H1 (cell line): ENCODE results near the gene ADRB2. TPM values are rescaled to one million over a fixed set of nuclear protein-coding genes. Genes with fewer than 3 reads are reported as not detected.

Experiments
- CTCF ChIA-PET: fragments of 300-600 bp; sonication (Branson Sonifier 250); formaldehyde crosslinking; loops from one replicate; lab custom pipeline; 2021; ENCODE audit not compliant: partially characterized antibody; lab: Charles Lee
- POLR2A ChIA-PET: fragments of 300-600 bp; sonication (Branson Sonifier 250); formaldehyde crosslinking; loops from one replicate; lab custom pipeline; 2021; ENCODE audit warnings: inconsistent platforms; ENCODE audit not compliant: partially characterized antibody; lab: Charles Lee
- DNase-seq, 2 experiments: peaks; one replicate each; pipeline versions ENCODE4 v3.0.0 to v3.0.0-alpha.2; 2010 to 2022; ENCODE audit warnings: low spot score in 2 of 2, low read depth in 1 of 2, mixed read lengths in 1 of 2
- FAIRE-seq: peaks from 2 replicates; lab custom pipeline; 2011; peaks lifted over from hg19 to GRCh38; lab: Jason Lieb, UNC
- H2AFZ ChIP-seq: 2 replicates; pipeline ENCODE4 v1.8.1; 2012; ENCODE audit warnings: low read length, inconsistent platforms
- H2AK5ac ChIP-seq: 2 replicates; pipeline ENCODE4 v1.6.1; 2013; ENCODE audit warnings: low read depth, low read length
- H2BK120ac ChIP-seq: replicated peaks from 2 replicates; pipeline ENCODE3; 2013; ENCODE audit warnings: low read depth, low read length, inconsistent platforms
- H2BK12ac ChIP-seq: 2 replicates; pipeline ENCODE4 v1.6.1; 2013; ENCODE audit warnings: low read depth, low read length
- H2BK15ac ChIP-seq: 2 replicates; pipeline ENCODE4 v1.6.1; 2013; ENCODE audit warnings: low read length
- H2BK20ac ChIP-seq: 2 replicates; pipeline ENCODE4 v1.6.1; 2013; ENCODE audit warnings: low read length
- H2BK5ac ChIP-seq: 2 replicates; pipeline ENCODE4 v1.6.1; 2013; ENCODE audit warnings: low read depth, low read length
- H3K14ac ChIP-seq: 2 replicates; pipeline ENCODE4 v1.6.1; 2013; ENCODE audit warnings: inconsistent platforms; ENCODE audit not compliant: insufficient read length
- H3K18ac ChIP-seq: 2 replicates; pipeline ENCODE4 v1.6.1; 2013; ENCODE audit warnings: low read length; ENCODE audit errors: extremely low read depth
- H3K23ac ChIP-seq: 2 replicates; pipeline ENCODE4 v1.6.1; 2013; ENCODE audit warnings: inconsistent platforms; ENCODE audit not compliant: insufficient read length
- H3K23me2 ChIP-seq: 2 replicates; pipeline ENCODE4 v1.6.1; 2013; ENCODE audit warnings: low read depth, low read length
- H3K27ac ChIP-seq: 2 replicates; pipeline ENCODE4 v1.6.1; 2011; ENCODE audit warnings: low read depth, low read length, inconsistent platforms
- H3K27me3 ChIP-seq, 4 experiments: replicated peaks in 1 of 4; 1 replicate in 1 of 4; 2 replicates in 3 of 4; pipeline versions ENCODE4 v1.6.1 to v1.8.1; 2011 to 2013; ENCODE audit warnings: low read length in 3 of 4, mild to moderate bottlenecking in 3 of 4, inconsistent platforms in 2 of 4, mixed read lengths in 2 of 4, moderate library complexity in 1 of 4; ENCODE audit not compliant: control insufficient read depth in 3 of 4, insufficient read depth in 3 of 4; ENCODE audit errors: extremely low read depth in 1 of 4
- H3K36me3 ChIP-seq, 4 experiments: 2 replicates each; pipeline versions ENCODE4 v1.6.1 to v1.8.1; 2011 to 2013; ENCODE audit warnings: mild to moderate bottlenecking in 4 of 4, low read length in 3 of 4, moderate library complexity in 2 of 4, control low read depth in 1 of 4, inconsistent platforms in 1 of 4; ENCODE audit not compliant: insufficient read depth in 4 of 4, control insufficient read depth in 2 of 4
- H3K4ac ChIP-seq: replicated peaks from 2 replicates; pipeline ENCODE3; 2013; ENCODE audit warnings: low read length, low read depth, mixed read lengths, inconsistent platforms; ENCODE audit not compliant: insufficient read length
- H3K4me1 ChIP-seq, 4 experiments: replicated peaks in 1 of 4; 1 replicate in 1 of 4; 2 replicates in 3 of 4; pipeline versions ENCODE4 v1.6.1 to v1.8.1; 2011 to 2013; ENCODE audit warnings: low read length in 3 of 4, inconsistent platforms in 2 of 4, mixed read lengths in 1 of 4; ENCODE audit not compliant: insufficient read depth in 4 of 4, control insufficient read depth in 3 of 4
- H3K4me2 ChIP-seq, 2 experiments: 2 replicates each; pipeline versions ENCODE4 v1.6.1 to v1.8.1; 2011 to 2013; ENCODE audit warnings: low read depth in 2 of 2, low read length in 2 of 2, control low read depth in 1 of 2, inconsistent platforms in 1 of 2, mild to moderate bottlenecking in 1 of 2; ENCODE audit not compliant: insufficient read depth in 1 of 2
- H3K4me3 ChIP-seq, 4 experiments: fragments of 200-600, 300-600 bp in 1 of 4; sonication (generic), shearing (Covaris generic), sonication (Bioruptor Twin) in 1 of 4; 2 replicates each; pipeline versions ENCODE4 v1.5.1 to v1.8.1; 2011 to 2016; ENCODE audit warnings: low read length in 4 of 4, low read depth in 3 of 4, control low read depth in 2 of 4, inconsistent platforms in 2 of 4, mild to moderate bottlenecking in 2 of 4, mixed read lengths in 1 of 4, moderate library complexity in 1 of 4; ENCODE audit not compliant: insufficient read depth in 2 of 4; ENCODE audit errors: extremely low read depth in 1 of 4
- H3K56ac ChIP-seq: replicated peaks from 2 replicates; pipeline ENCODE3; 2013; ENCODE audit warnings: low read depth, mild to moderate bottlenecking, mixed read lengths, low read length, inconsistent platforms; ENCODE audit not compliant: insufficient read length
- H3K79me1 ChIP-seq: 2 replicates; pipeline ENCODE4 v1.6.1; 2013; ENCODE audit warnings: low read depth, low read length, control low read depth
- H3K79me2 ChIP-seq, 2 experiments: 2 replicates each; pipeline versions ENCODE4 v1.6.1 to v1.8.1; 2012 to 2013; ENCODE audit warnings: low read length in 2 of 2, mild to moderate bottlenecking in 2 of 2, inconsistent platforms in 1 of 2; ENCODE audit not compliant: insufficient read depth in 2 of 2, control insufficient read depth in 1 of 2
- H3K9ac ChIP-seq, 4 experiments: replicated peaks in 1 of 4; 1 replicate in 1 of 4; 2 replicates in 3 of 4; pipeline versions ENCODE4 v1.6.1 to v1.8.1; 2011 to 2013; ENCODE audit warnings: low read depth in 3 of 4, low read length in 3 of 4, control low read depth in 2 of 4, mild to moderate bottlenecking in 2 of 4, moderate library complexity in 2 of 4, inconsistent platforms in 1 of 4; ENCODE audit errors: extremely low read depth in 1 of 4
- H3K9me3 ChIP-seq, 2 experiments: 2 replicates each; pipeline versions ENCODE4 v1.6.1 to v1.8.1; 2012 to 2013; ENCODE audit warnings: mild to moderate bottlenecking in 2 of 2, moderate library complexity in 2 of 2, control low read depth in 1 of 2, inconsistent platforms in 1 of 2, low read depth in 1 of 2, low read length in 1 of 2, mixed read lengths in 1 of 2; ENCODE audit not compliant: insufficient read depth in 2 of 2
- H4K20me1 ChIP-seq, 2 experiments: replicated peaks in 1 of 2; 2 replicates each; pipeline versions ENCODE3 to v1.8.1; 2011 to 2013; ENCODE audit warnings: inconsistent platforms in 2 of 2, low read length in 2 of 2, mild to moderate bottlenecking in 1 of 2; ENCODE audit not compliant: insufficient read depth in 2 of 2, control insufficient read depth in 1 of 2
- H4K5ac ChIP-seq: 2 replicates; pipeline ENCODE4 v1.6.1; 2013; ENCODE audit warnings: low read length, low read depth, mixed read lengths, inconsistent platforms; ENCODE audit not compliant: insufficient read length
- H4K8ac ChIP-seq: 2 replicates; pipeline ENCODE4 v1.8.0; 2013; ENCODE audit warnings: mild to moderate bottlenecking, moderate library complexity, low read length, inconsistent platforms; ENCODE audit not compliant: insufficient read depth; ENCODE audit errors: extremely low read depth
- H4K91ac ChIP-seq: replicated peaks from 2 replicates; pipeline ENCODE3; 2013; ENCODE audit warnings: low read length, mixed read lengths, inconsistent platforms; ENCODE audit not compliant: insufficient read length
- EP300 ChIP-seq, 2 experiments: IDR thresholded peaks; 1 replicate in 1 of 2; 2 replicates in 1 of 2; pipeline ENCODE4 v1.6.1; 2011 to 2012; ENCODE audit warnings: low read depth in 2 of 2, low read length in 2 of 2, mild to moderate bottlenecking in 2 of 2, borderline replicate concordance in 1 of 2, inconsistent platforms in 1 of 2, moderate library complexity in 1 of 2
- GTF2F1 ChIP-seq: IDR thresholded peaks from 2 replicates; pipeline ENCODE4 v1.6.1; 2012; ENCODE audit warnings: low read depth, low read length, improper control_type of control experiment, borderline replicate concordance
- POLR2AphosphoS5 ChIP-seq: IDR thresholded peaks from 2 replicates; pipeline ENCODE4 v1.6.1; 2011; ENCODE audit warnings: low read depth, low read length
- SIX5 ChIP-seq: IDR thresholded peaks from 2 replicates; pipeline ENCODE4 v1.6.1; 2011; ENCODE audit warnings: mild to moderate bottlenecking, low read depth, low read length
- TCF12 ChIP-seq: IDR thresholded peaks from 2 replicates; pipeline ENCODE4 v1.6.1; 2011; ENCODE audit warnings: low read depth, mild to moderate bottlenecking, low read length
- WGBS, 2 experiments: shearing (Covaris generic) in 1 of 2; methylation state at CpG; one replicate each; pipeline versions ENCODE4 v1.1.6 to v1.1.7; 2013 to 2015; ENCODE audit warnings: low lambda C conversion rate in 2 of 2, mixed read lengths in 2 of 2, inconsistent platforms in 1 of 2, low coverage in 1 of 2, missing lambda C conversion rate in 1 of 2; ENCODE audit not compliant: insufficient replicate concordance in 2 of 2, insufficient coverage in 1 of 2, insufficient read length in 1 of 2; ENCODE audit errors: extremely low coverage in 1 of 2, missing lambda C conversion rate in 1 of 2; 5-methylcytosine and 5-hydroxymethylcytosine counted together
- polyA plus RNA-seq, 7 experiments: library from polyadenylated mRNA; depleted of rRNA in 3 of 7; stranded (reverse) in 5 of 7; unstranded in 2 of 7; fragments of >200 nt in 5 of 7; fragments of 200-250 nt in 2 of 7; gene quantifications; 1 replicate in 5 of 7; 2 replicates in 1 of 7; 4 replicates in 1 of 7; pipeline versions ENCODE4 v1.2.1 to v1.2.3, GENCODE V29; 2011 to 2013; ENCODE audit warnings: missing spikeins in 2 of 7, mixed read lengths in 2 of 7
- total RNA-seq: library from RNA; stranded (reverse); fragmentation: NEBNext Ultra II Directional; extraction: Animal tissue kit (Norgen Biotek cat#: 25700); gene quantifications from 2 replicates; pipeline ENCODE4 v1.2.1, GENCODE V29; 2021
- TF ChIP-seq, protein P1 (sequence below), 3 experiments: IDR thresholded peaks; 1 replicate in 2 of 3; 2 replicates in 1 of 3; pipeline versions ENCODE4 v1.5.1 to v1.6.1; 2011; ENCODE audit warnings: low read length in 3 of 3, mild to moderate bottlenecking in 3 of 3, inconsistent platforms in 2 of 3, low read depth in 1 of 3, moderate library complexity in 1 of 3; ENCODE audit not compliant: insufficient read depth in 1 of 3; ENCODE audit errors: control extremely low read depth in 1 of 3

ADRB2 gene
- total and polyA plus RNA-seq, 2 of the 8 experiments (the other 6 are each of a cell fraction or from before 2014, with no cell fraction given): 0.65 to 0.77 TPM

GRCh38 chr5:148841519-148841918 lies 15.1 kb downstream of the ADRB2 start:
- H3K18ac ChIP-seq: no peak overlapping the region
- H3K4me1 ChIP-seq: no peaks in the 10 kb centered on the region
- no peak overlapping the region for H2BK120ac ChIP-seq
- no peak overlapping the region for H2BK12ac ChIP-seq
- no peak overlapping the region for H2BK15ac ChIP-seq
- no peak overlapping the region for H2BK20ac ChIP-seq
- POLR2A ChIA-PET: no interaction called here
- no peak overlapping the region for H4K5ac ChIP-seq
- H3K36me3 ChIP-seq: no peaks in the 10 kb centered on the region
- no peak overlapping the region for H2AFZ ChIP-seq
- no peak overlapping the region for H3K4ac ChIP-seq
- no peaks in the 10 kb centered on the region for H3K9me3 ChIP-seq
- no peaks in the 10 kb centered on the region for H4K20me1 ChIP-seq
- no peak overlapping the region for H3K14ac ChIP-seq
- no peak overlapping the region for H4K91ac ChIP-seq
- H3K23me2 ChIP-seq: no peaks in the 10 kb centered on the region
- H3K27me3 ChIP-seq: no peaks in the 10 kb centered on the region
- CTCF ChIA-PET: interaction anchor here (0.8 to 1.3 kb wide), 4 partner anchors 21 to 171 kb away, joined by 3 to 4 read pairs (median 3); no protein-coding TSS in a partner anchor
- H2AK5ac ChIP-seq: no peak overlapping the region
- H3K56ac ChIP-seq: no peak overlapping the region
- H3K4me2 ChIP-seq: no peak overlapping the region
- FAIRE-seq: no peak
- WGBS, 2 experiments: 70% methylated on average over 3 of the region's 3 CpGs; no CpG with 5 or more reads in 1 of the 2 experiments
- no peak overlapping the region for H3K4me3 ChIP-seq
- H4K8ac ChIP-seq: no peak overlapping the region
- H3K79me1 ChIP-seq: no peaks in the 10 kb centered on the region
- no peaks in the 10 kb centered on the region for H3K79me2 ChIP-seq
- no peak overlapping the region for H3K27ac ChIP-seq
- H3K9ac ChIP-seq: no peak overlapping the region
- no peak for DNase-seq
- H3K23ac ChIP-seq: no peak overlapping the region
- no peak overlapping the region for H2BK5ac ChIP-seq
- no peak for TF ChIP-seq TCF12
- no peak for TF ChIP-seq GTF2F1
- no peak for TF ChIP-seq EP300 (IDR thresholded peaks at IDR 0.05; ENCODE audit: borderline replicate concordance in 1 of 2, low read depth in 2 of 2, low read length in 2 of 2)
- TF ChIP-seq, protein P1, sequence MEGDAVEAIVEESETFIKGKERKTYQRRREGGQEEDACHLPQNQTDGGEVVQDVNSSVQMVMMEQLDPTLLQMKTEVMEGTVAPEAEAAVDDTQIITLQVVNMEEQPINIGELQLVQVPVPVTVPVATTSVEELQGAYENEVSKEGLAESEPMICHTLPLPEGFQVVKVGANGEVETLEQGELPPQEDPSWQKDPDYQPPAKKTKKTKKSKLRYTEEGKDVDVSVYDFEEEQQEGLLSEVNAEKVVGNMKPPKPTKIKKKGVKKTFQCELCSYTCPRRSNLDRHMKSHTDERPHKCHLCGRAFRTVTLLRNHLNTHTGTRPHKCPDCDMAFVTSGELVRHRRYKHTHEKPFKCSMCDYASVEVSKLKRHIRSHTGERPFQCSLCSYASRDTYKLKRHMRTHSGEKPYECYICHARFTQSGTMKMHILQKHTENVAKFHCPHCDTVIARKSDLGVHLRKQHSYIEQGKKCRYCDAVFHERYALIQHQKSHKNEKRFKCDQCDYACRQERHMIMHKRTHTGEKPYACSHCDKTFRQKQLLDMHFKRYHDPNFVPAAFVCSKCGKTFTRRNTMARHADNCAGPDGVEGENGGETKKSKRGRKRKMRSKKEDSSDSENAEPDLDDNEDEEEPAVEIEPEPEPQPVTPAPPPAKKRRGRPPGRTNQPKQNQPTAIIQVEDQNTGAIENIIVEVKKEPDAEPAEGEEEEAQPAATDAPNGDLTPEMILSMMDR (IDR thresholded peaks at IDR 0.05; ENCODE audit: control extremely low read depth in 1 of 3, insufficient read depth in 1 of 3, low read depth in 1 of 3, low read length in 3 of 3): no peak
- no peak for TF ChIP-seq POLR2AphosphoS5
- no peak for TF ChIP-seq SIX5
